Adrenal gland (tissue), 5 donors: ENCODE measurements around the gene SPTLC1.

Experiments used
- POLR2A ChIP-seq, 2 donors: fragments of 450-650 bp; IDR thresholded peaks; one replicate each; pipeline ENCODE4 v1.6.1; 2017; ENCODE audit warnings: antibody characterized with exemption in 2 of 2, mild to moderate bottlenecking in 2 of 2, moderate library complexity in 1 of 2
- TF ChIP-seq, protein P1 (sequence below), 6 experiments: fragments of 450-650 bp in 4 of 6; fragments of 200-600 bp in 2 of 6; sonication (generic) in 1 of 6; IDR thresholded peaks; 1 replicate in 5 of 6; 2 replicates in 1 of 6; pipeline versions ENCODE4 v1.5.1 to v1.8.0; 2016 to 2021; ENCODE audit warnings: antibody characterized with exemption in 6 of 6, mild to moderate bottlenecking in 2 of 6, moderate library complexity in 1 of 6
- donor health status: DM: no; HTN: no; CAD: no.

GRCh38 chr9:92155221-92155620 lies 40.0 kb upstream of the SPTLC1 start:
- TF ChIP-seq, protein P1, sequence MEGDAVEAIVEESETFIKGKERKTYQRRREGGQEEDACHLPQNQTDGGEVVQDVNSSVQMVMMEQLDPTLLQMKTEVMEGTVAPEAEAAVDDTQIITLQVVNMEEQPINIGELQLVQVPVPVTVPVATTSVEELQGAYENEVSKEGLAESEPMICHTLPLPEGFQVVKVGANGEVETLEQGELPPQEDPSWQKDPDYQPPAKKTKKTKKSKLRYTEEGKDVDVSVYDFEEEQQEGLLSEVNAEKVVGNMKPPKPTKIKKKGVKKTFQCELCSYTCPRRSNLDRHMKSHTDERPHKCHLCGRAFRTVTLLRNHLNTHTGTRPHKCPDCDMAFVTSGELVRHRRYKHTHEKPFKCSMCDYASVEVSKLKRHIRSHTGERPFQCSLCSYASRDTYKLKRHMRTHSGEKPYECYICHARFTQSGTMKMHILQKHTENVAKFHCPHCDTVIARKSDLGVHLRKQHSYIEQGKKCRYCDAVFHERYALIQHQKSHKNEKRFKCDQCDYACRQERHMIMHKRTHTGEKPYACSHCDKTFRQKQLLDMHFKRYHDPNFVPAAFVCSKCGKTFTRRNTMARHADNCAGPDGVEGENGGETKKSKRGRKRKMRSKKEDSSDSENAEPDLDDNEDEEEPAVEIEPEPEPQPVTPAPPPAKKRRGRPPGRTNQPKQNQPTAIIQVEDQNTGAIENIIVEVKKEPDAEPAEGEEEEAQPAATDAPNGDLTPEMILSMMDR (IDR thresholded peaks at IDR 0.05) = no peak
- no peak for TF ChIP-seq POLR2A (IDR thresholded peaks at IDR 0.05)
